ENCODE data around the gene DUSP10.
A peak's percentile ranks its signal among the peaks of the same experiment; 100 is the strongest.

Gene DUSP10

GRCh38 chr1:221729771-221730330 is 12.0 kb downstream of the DUSP10 start:
- no peak for DNase-seq

GRCh38 chr1:221728037-221728505 is 13.8 kb downstream of the DUSP10 start:
- no peak for DNase-seq

- no peak for DNase-seq
These were observed 14.5 kb downstream of the DUSP10 start for GRCh38 chr1:221727146-221728036.

- no peak for DNase-seq
These were observed 15.9 kb downstream of the DUSP10 start for GRCh38 chr1:221725735-221726672.

GRCh38 chr1:221724931-221725605 is 16.8 kb downstream of the DUSP10 start:
- no peak for DNase-seq

GRCh38 chr1:221723848-221724236 is 18.0 kb downstream of the DUSP10 start:
- no peak for DNase-seq

GRCh38 chr1:221723018-221723847 is 18.7 kb downstream of the DUSP10 start:
- no peak for DNase-seq

- no peak for DNase-seq
These were observed 19.5 kb downstream of the DUSP10 start for GRCh38 chr1:221722254-221723017.

GRCh38 chr1:221720545-221720944 is 21.3 kb downstream of the DUSP10 start:
- DNase-seq: no peak

- no peak for DNase-seq
These were observed 21.9 kb downstream of the DUSP10 start for GRCh38 chr1:221719987-221720386.

GRCh38 chr1:221719278-221719597 is 22.7 kb downstream of the DUSP10 start:
- DNase-seq: no peak

- DNase-seq: no peak
These were observed 23.3 kb downstream of the DUSP10 start for GRCh38 chr1:221718381-221719277.

- no peak for DNase-seq
These were observed 24.4 kb downstream of the DUSP10 start for GRCh38 chr1:221717485-221717853.

- DNase-seq: no peak
These were observed 25.0 kb downstream of the DUSP10 start for GRCh38 chr1:221716713-221717484.

GRCh38 chr1:221715321-221716169 is 26.3 kb downstream of the DUSP10 start:
- peak; percentile 86 to 94 for DNase-seq

- peak; percentile 94 to 97 for DNase-seq
These were observed 27.4 kb downstream of the DUSP10 start for GRCh38 chr1:221714227-221715152.
